Ovary (tissue), 9 donors: ENCODE data around the gene AQP11. TPM values are rescaled to one million over a fixed set of nuclear protein-coding genes. Genes with fewer than 3 reads are reported as not detected.

Source experiments
- DNase-seq, 5 donors: peaks; one replicate each; pipeline ENCODE4 v3.0.0-alpha.2; 2019 to 2020
- H3K27ac ChIP-seq, 2 donors: fragments of 200-600 bp; one replicate each; pipeline versions ENCODE4 v1.5.1 to v1.8.0; 2019 to 2022
- H3K27me3 ChIP-seq: fragments of 200-600 bp; one replicate; pipeline ENCODE4 v1.8.0; 2022
- H3K36me3 ChIP-seq: fragments of 200-600 bp; sonication (generic); one replicate; pipeline ENCODE4 v1.5.1; 2019
- H3K4me1 ChIP-seq: one replicate; pipeline ENCODE4 v1.8.1; 2013; ENCODE audit warnings: mild to moderate bottlenecking, moderate library complexity; ENCODE audit not compliant: insufficient read depth
- H3K4me3 ChIP-seq: fragments of 200-600 bp; sonication (generic); one replicate; pipeline ENCODE4 v1.5.1; 2017
- H3K9me3 ChIP-seq, 2 donors: fragments of 200-600 bp in 1 of 2; sonication (generic) in 1 of 2; one replicate each; pipeline versions ENCODE4 v1.5.1 to v1.8.1; 2013 to 2019; ENCODE audit warnings: mild to moderate bottlenecking in 1 of 2, moderate library complexity in 1 of 2
- CTCF ChIP-seq, 3 donors: fragments of 450-650 bp in 2 of 3; fragments of 200-600 bp in 1 of 3; IDR thresholded peaks; one replicate each; pipeline versions ENCODE4 v1.5.1 to v1.8.0; 2016 to 2022; ENCODE audit warnings: antibody characterized with exemption in 3 of 3, mild to moderate bottlenecking in 1 of 3
- EP300 ChIP-seq: sonication (generic); formaldehyde crosslinking; IDR thresholded peaks from one replicate; pipeline ENCODE4 v1.6.1; 2017; ENCODE audit warnings: antibody characterized with exemption
- POLR2A ChIP-seq: fragments of 450-650 bp; IDR thresholded peaks from one replicate; pipeline ENCODE4 v1.6.1; 2017; ENCODE audit warnings: antibody characterized with exemption, mild to moderate bottlenecking, moderate library complexity
- WGBS, 3 donors: extraction: QIAGEN DNeasy Blood & Tissue Kit in 1 of 3; methylation state at CpG; one replicate each; pipeline versions ENCODE4 v1.1.5 to v1.1.7; 2013 to 2017; 5-methylcytosine and 5-hydroxymethylcytosine counted together
- intact Hi-C, 4 donors: fragments of 100-400 bp; cut with DNase I; formaldehyde crosslinking; loops; one replicate each; pipeline versions ENCODE4 v1.11.0 to v1.15.1; 2022 to 2023
- polyA plus RNA-seq, 2 donors: library from polyadenylated mRNA; stranded (reverse); fragments of 200-250 nt in 1 of 2; fragments of 350-450 nt in 1 of 2; fragmentation: Illumina TruSeq in 1 of 2; extraction: RNeasy Lipid Tissue Mini Kit (QIAGEN cat#74804) in 1 of 2; gene quantifications; one replicate each; pipeline ENCODE4 v1.2.3, GENCODE V29; 2013 to 2014
- total RNA-seq, 7 donors: library from RNA; depleted of rRNA in 2 of 7; stranded (reverse); fragments of >200 nt in 2 of 7; fragmentation: NEBNext Ultra II Directional in 3 of 7; extraction: Animal tissue kit (Norgen Biotek cat#: 25700) in 3 of 7; gene quantifications; one replicate each; pipeline versions ENCODE4 v1.1.0 to v1.2.4, GENCODE V29; 2016 to 2023
- donor health status: DM: no; HTN: no; CAD: no; lungs with moderate emphysema.
- donor health status: DM: no; HTN: no; CAD: no.
- donor health status: Bipolar disorder and iron deficiency.
- donor health status: DM: yes; HTN: yes; CAD: no.
- donor health status: DM: no; HTN: no; CAD: no.
- donor health status: DM: yes; HTN: yes; CAD: no.

AQP11 gene
- total and polyA plus RNA-seq, 9 donors = 4.9 to 19.1 (median 10.3) TPM

- 93 to 98% (median 95%) methylated on average over 2 of the region's 2 CpGs for WGBS, 3 donors
- no peak overlapping the region for H3K27ac ChIP-seq
- H3K4me1 ChIP-seq = peaks cover 4% of the 10 kb centered on the region
- TF ChIP-seq POLR2A = no peak
- TF ChIP-seq CTCF (IDR thresholded peaks at IDR 0.05) = no peak
- no peak for TF ChIP-seq EP300
- H3K27me3 ChIP-seq = no peaks in the 10 kb centered on the region
- no peaks in the 10 kb centered on the region for H3K36me3 ChIP-seq
- H3K4me3 ChIP-seq = no peak overlapping the region
- DNase-seq = no peak
- H3K9me3 ChIP-seq = no peaks in the 10 kb centered on the region
- intact Hi-C loops = no loop called here
Observed at GRCh38 chr11:77604281-77604680, 14.5 kb downstream of the AQP11 start.

GRCh38 chr11:77609234-77609633 lies 19.5 kb downstream of the AQP11 start:
- WGBS, 3 donors = 42 to 58% (median 43%) methylated on average over 1 of the region's 1 CpG
- H3K36me3 ChIP-seq = no peaks in the 10 kb centered on the region

GRCh38 chr11:77611921-77612320 lies 22.2 kb downstream of the AQP11 start:
- Histone ChIP-seq H3K36me3 (no peaks in the 10 kb centered on the region), H3K9me3 (no peaks in the 10 kb centered on the region), H3K27ac (no peak overlapping the region), H3K4me1 (peaks cover 2% of the 10 kb centered on the region), H3K27me3 (no peaks in the 10 kb centered on the region), H3K4me3 (no peak overlapping the region)
- intact Hi-C loops = loop anchor here in 2 of 4 donors (10.0 kb wide), 3 partner anchors 57 to 417 kb away; partner anchors contain the start of gene PAK1 (in 1 of the 2)
- no peak for TF ChIP-seq EP300
- TF ChIP-seq POLR2A = no peak
- TF ChIP-seq CTCF (IDR thresholded peaks at IDR 0.05) = no peak
- no peak for DNase-seq

More at GRCh38 chr11:77609234-77609633, 19.5 kb downstream of the AQP11 start:
- Histone ChIP-seq H3K9me3 (no peaks in the 10 kb centered on the region), H3K27ac (no peak overlapping the region), H3K27me3 (no peaks in the 10 kb centered on the region), H3K4me3 (no peak overlapping the region), H3K4me1 (peaks cover 2% of the 10 kb centered on the region)
- DNase-seq = no peak
- intact Hi-C loops = no loop called here
- no peak for TF ChIP-seq POLR2A
- TF ChIP-seq EP300 = no peak
- no peak for TF ChIP-seq CTCF (IDR thresholded peaks at IDR 0.05)

GRCh38 chr11:77617892-77618291 lies 28.1 kb downstream of the AQP11 start:
- Histone ChIP-seq H3K36me3 (no peaks in the 10 kb centered on the region), H3K27ac (no peak overlapping the region), H3K9me3 (no peaks in the 10 kb centered on the region), H3K27me3 (no peaks in the 10 kb centered on the region), H3K4me3 (no peak overlapping the region), H3K4me1 (peaks cover 2% of the 10 kb centered on the region)
- intact Hi-C loops = loop anchor here in 2 of 4 donors (5.0 to 10.0 kb wide), 4 partner anchors 63 to 426 kb away; partner anchors contain the start of gene PAK1 (in 1 of the 2)
- 8 to 39% (median 13%) methylated on average over 3 of the region's 3 CpGs for WGBS, 3 donors
- TF ChIP-seq CTCF (IDR thresholded peaks at IDR 0.05) (no peak), EP300 (no peak), POLR2A (no peak)
- DNase-seq = no peak
